Skeletal muscle satellite cell (primary cell): ENCODE results near the gene BAIAP2.
A peak's percentile ranks its signal among the peaks of the same experiment; 100 is the strongest.

Experiments
- H3K27me3 ChIP-seq: 2 replicates; pipeline ENCODE4 v1.7.0; 2013; ENCODE audit warnings: low read length; ENCODE audit not compliant: control insufficient read depth, insufficient read depth
- H3K36me3 ChIP-seq: 2 replicates; pipeline ENCODE4 v1.7.0; 2013; ENCODE audit warnings: mild to moderate bottlenecking, control low read depth, low read length; ENCODE audit not compliant: insufficient read depth
- H3K4me1 ChIP-seq: 2 replicates; pipeline ENCODE4 v1.7.0; 2013; ENCODE audit warnings: low read length; ENCODE audit not compliant: control insufficient read depth, insufficient read depth
- H3K4me2 ChIP-seq: 2 replicates; pipeline ENCODE4 v1.7.0; 2013; ENCODE audit warnings: mild to moderate bottlenecking, low read length
- H3K4me3 ChIP-seq: 2 replicates; pipeline ENCODE4 v1.7.0; 2013; ENCODE audit warnings: low read length
- H3K9ac ChIP-seq: 2 replicates; pipeline ENCODE4 v1.7.0; 2013; ENCODE audit warnings: mild to moderate bottlenecking, low read depth, low read length, moderate library complexity
- H3K9me3 ChIP-seq: replicated peaks from 2 replicates; pipeline ENCODE4 v1.7.0; 2013; ENCODE audit warnings: mild to moderate bottlenecking, control low read depth, low read length

Gene BAIAP2

GRCh38 chr17:81124377-81124776, 89.4 kb downstream of the BAIAP2 start:
- H3K9me3 ChIP-seq: no peaks in the 10 kb centered on the region
- peaks cover 11% of the 10 kb centered on the region for H3K4me1 ChIP-seq
- H3K27me3 ChIP-seq: no peaks in the 10 kb centered on the region
- H3K9ac ChIP-seq: no peak overlapping the region
- H3K4me2 ChIP-seq: no peak overlapping the region
- no peak overlapping the region for H3K4me3 ChIP-seq
- H3K36me3 ChIP-seq: no peaks in the 10 kb centered on the region

- Histone ChIP-seq H3K4me2 (peak overlapping the region; percentile 28), H3K9me3 (no peaks in the 10 kb centered on the region), H3K27me3 (no peaks in the 10 kb centered on the region), H3K4me3 (peak overlapping the region; percentile 15), H3K36me3 (no peaks in the 10 kb centered on the region), H3K9ac (no peak overlapping the region), H3K4me1 (peaks cover 11% of the 10 kb centered on the region)
These were observed 90.7 kb downstream of the BAIAP2 start for GRCh38 chr17:81125573-81126081.

- Histone ChIP-seq H3K27me3 (no peaks in the 10 kb centered on the region), H3K4me3 (peak overlapping the region; percentile 15), H3K4me2 (peak overlapping the region; percentile 28), H3K9ac (no peak overlapping the region), H3K9me3 (no peaks in the 10 kb centered on the region), H3K36me3 (no peaks in the 10 kb centered on the region), H3K4me1 (peaks cover 11% of the 10 kb centered on the region)
These were observed 91.6 kb downstream of the BAIAP2 start for GRCh38 chr17:81126281-81127132.

GRCh38 chr17:81127133-81127455, 92.1 kb downstream of the BAIAP2 start:
- peaks cover 11% of the 10 kb centered on the region for H3K4me1 ChIP-seq
- H3K36me3 ChIP-seq: no peaks in the 10 kb centered on the region
- H3K9ac ChIP-seq: no peak overlapping the region
- no peaks in the 10 kb centered on the region for H3K27me3 ChIP-seq
- H3K9me3 ChIP-seq: no peaks in the 10 kb centered on the region
- H3K4me3 ChIP-seq: no peak overlapping the region
- H3K4me2 ChIP-seq: no peak overlapping the region

- H3K4me1 ChIP-seq: peaks cover 11% of the 10 kb centered on the region
- no peaks in the 10 kb centered on the region for H3K9me3 ChIP-seq
- no peak overlapping the region for H3K4me3 ChIP-seq
- H3K36me3 ChIP-seq: no peaks in the 10 kb centered on the region
- H3K4me2 ChIP-seq: no peak overlapping the region
- H3K9ac ChIP-seq: no peak overlapping the region
- no peaks in the 10 kb centered on the region for H3K27me3 ChIP-seq
These were observed 92.7 kb downstream of the BAIAP2 start for GRCh38 chr17:81127526-81128177.

- no peak overlapping the region for H3K9ac ChIP-seq
- no peak overlapping the region for H3K4me3 ChIP-seq
- H3K4me2 ChIP-seq: no peak overlapping the region
- no peaks in the 10 kb centered on the region for H3K9me3 ChIP-seq
- peaks cover 11% of the 10 kb centered on the region for H3K4me1 ChIP-seq
- no peaks in the 10 kb centered on the region for H3K36me3 ChIP-seq
- no peaks in the 10 kb centered on the region for H3K27me3 ChIP-seq
These were observed 93.4 kb downstream of the BAIAP2 start for GRCh38 chr17:81128338-81128737.

- no peak overlapping the region for H3K4me2 ChIP-seq
- H3K9ac ChIP-seq: no peak overlapping the region
- no peak overlapping the region for H3K4me3 ChIP-seq
- peaks cover 11% of the 10 kb centered on the region for H3K4me1 ChIP-seq
- H3K36me3 ChIP-seq: no peaks in the 10 kb centered on the region
- no peaks in the 10 kb centered on the region for H3K9me3 ChIP-seq
- H3K27me3 ChIP-seq: no peaks in the 10 kb centered on the region
These were observed 93.8 kb downstream of the BAIAP2 start for GRCh38 chr17:81128774-81129173.

GRCh38 chr17:81129289-81129688, 94.3 kb downstream of the BAIAP2 start:
- Histone ChIP-seq H3K4me3 (no peak overlapping the region), H3K27me3 (no peaks in the 10 kb centered on the region), H3K36me3 (no peaks in the 10 kb centered on the region), H3K9me3 (no peaks in the 10 kb centered on the region), H3K9ac (no peak overlapping the region), H3K4me1 (peaks cover 11% of the 10 kb centered on the region), H3K4me2 (no peak overlapping the region)

GRCh38 chr17:81129711-81130367, 94.9 kb downstream of the BAIAP2 start:
- H3K9me3 ChIP-seq: no peaks in the 10 kb centered on the region
- no peak overlapping the region for H3K9ac ChIP-seq
- H3K36me3 ChIP-seq: no peaks in the 10 kb centered on the region

GRCh38 chr17:81130385-81131361, 95.7 kb downstream of the BAIAP2 start:
- no peaks in the 10 kb centered on the region for H3K36me3 ChIP-seq
- no peak overlapping the region for H3K4me3 ChIP-seq
- no peak overlapping the region for H3K9ac ChIP-seq
- H3K4me2 ChIP-seq: no peak overlapping the region
- H3K4me1 ChIP-seq: peaks cover 6% of the 10 kb centered on the region
- no peaks in the 10 kb centered on the region for H3K9me3 ChIP-seq
- peaks cover 4% of the 10 kb centered on the region for H3K27me3 ChIP-seq

More at GRCh38 chr17:81129711-81130367, 94.9 kb downstream of the BAIAP2 start:
- Histone ChIP-seq H3K4me2 (no peak overlapping the region), H3K4me3 (no peak overlapping the region), H3K27me3 (no peaks in the 10 kb centered on the region), H3K4me1 (peaks cover 11% of the 10 kb centered on the region)
